NOMO-1 treated with DMSO at 0.1 percent for 48 hours (cell line): ENCODE data around the gene PCDHA5.
"Not testable (repeated sequence)": the region's sequence is repeated elsewhere in the genome, so short reads cannot be mapped to it uniquely, and the experiment has no call there.

Experiments used
- DNase-seq: peaks from one replicate; lab custom pipeline; 2025; ENCODE audit not compliant: unreplicated experiment; lab: John Stamatoyannopoulos, UW

PCDHA5 gene

GRCh38 chr5:140821375-140822280 is at the start of gene PCDHA5:
TSS of gene PCDHA5 (plus strand) at chr5:140821613.
- DNase-seq: no peak

GRCh38 chr5:140780512-140780911 is 40.9 kb upstream of the PCDHA5 start:
- no peak for DNase-seq

GRCh38 chr5:140785905-140786686 is 35.3 kb upstream of the PCDHA5 start, which contains the start of gene PCDHA1:
TSS of gene PCDHA1 (plus strand) at chr5:140786140.
- DNase-seq: peak; percentile 59

GRCh38 chr5:140787422-140787821 is 34.0 kb upstream of the PCDHA5 start:
- DNase-seq: not testable (repeated sequence)

GRCh38 chr5:140787849-140788504 is 33.4 kb upstream of the PCDHA5 start:
- not testable (repeated sequence) for DNase-seq

- DNase-seq: peak; percentile 75
Measured at GRCh38 chr5:140791089-140791488, 30.3 kb upstream of the PCDHA5 start.

- DNase-seq: no peak
Measured at GRCh38 chr5:140794595-140795258, 26.7 kb upstream of the PCDHA5 start, which contains the start of gene PCDHA2. TSS of gene PCDHA2 (plus strand) at chr5:140794852.

- DNase-seq: no peak
Measured at GRCh38 chr5:140795259-140795641, 26.2 kb upstream of the PCDHA5 start.

- not testable (repeated sequence) for DNase-seq
Measured at GRCh38 chr5:140796072-140796717, 25.2 kb upstream of the PCDHA5 start.

GRCh38 chr5:140796718-140797095 is 24.7 kb upstream of the PCDHA5 start:
- no peak for DNase-seq

GRCh38 chr5:140800816-140801493 is 20.5 kb upstream of the PCDHA5 start, which contains the start of gene PCDHA3:
TSS of gene PCDHA3 (plus strand) at chr5:140801057.
- no peak for DNase-seq

GRCh38 chr5:140801494-140801841 is 19.9 kb upstream of the PCDHA5 start:
- no peak for DNase-seq

- not testable (repeated sequence) for DNase-seq
Measured at GRCh38 chr5:140802381-140802780, 19.0 kb upstream of the PCDHA5 start.

GRCh38 chr5:140802781-140803271 is 18.6 kb upstream of the PCDHA5 start:
- no peak for DNase-seq

GRCh38 chr5:140806834-140807775 is 14.3 kb upstream of the PCDHA5 start, which contains the start of gene PCDHA4:
TSS of gene PCDHA4 (plus strand) at chr5:140807068.
- no peak for DNase-seq

GRCh38 chr5:140808241-140808888 is 13.0 kb upstream of the PCDHA5 start:
- DNase-seq: not testable (repeated sequence)

GRCh38 chr5:140808889-140809291 is 12.5 kb upstream of the PCDHA5 start:
- DNase-seq: no peak

GRCh38 chr5:140822281-140822629 is 842 bp downstream of the PCDHA5 start:
- DNase-seq: no peak
